GM12878 (cell line): Measurements from ENCODE around the gene CD69. TPM values are rescaled to one million over a fixed set of nuclear protein-coding genes. Genes with fewer than 3 reads are reported as not detected.

Experiments used
- BHLHE40 ChIP-seq, 2 experiments: fragments of 450-650 bp in 1 of 2; IDR thresholded peaks; 2 replicates each; pipeline ENCODE4 v1.6.1; 2011 to 2017; ENCODE audit warnings: low read depth in 2 of 2, borderline replicate concordance in 1 of 2, improper control_type of control experiment in 1 of 2, low read length in 1 of 2, mild to moderate bottlenecking in 1 of 2
- CEBPB ChIP-seq, 2 experiments: fragments of 150-350 bp in 1 of 2; IDR thresholded peaks; 2 replicates each; pipeline ENCODE4 v1.6.1; 2012 to 2014; ENCODE audit warnings: low read depth in 2 of 2, low read length in 2 of 2, borderline replicate concordance in 1 of 2, inconsistent platforms in 1 of 2
- CHD1 ChIP-seq: IDR thresholded peaks from 2 replicates; pipeline ENCODE4 v1.6.1; 2012; ENCODE audit warnings: low read depth, low read length, improper control_type of control experiment
- ESRRA ChIP-seq: IDR thresholded peaks from 2 replicates; pipeline ENCODE4 v1.6.1; 2012; ENCODE audit warnings: mild to moderate bottlenecking, low read length, improper control_type of control experiment
- FOXK2 ChIP-seq: fragments of 450-650 bp; IDR thresholded peaks from 2 replicates; pipeline ENCODE4 v1.6.1; 2017; ENCODE audit warnings: mild to moderate bottlenecking, moderate library complexity
- HDAC2 ChIP-seq: fragments of 200-600 bp; sonication (generic); IDR thresholded peaks from 2 replicates; pipeline ENCODE4 v1.6.1; 2017
- KAT2A ChIP-seq: conservative IDR thresholded peaks from 2 replicates; pipeline ENCODE4 v1.6.1; 2011; ENCODE audit warnings: low read depth, low read length; ENCODE audit not compliant: control insufficient read depth
- KLF5 ChIP-seq: fragments of 450-650 bp; IDR thresholded peaks from 2 replicates; pipeline ENCODE4 v1.6.1; 2014; ENCODE audit warnings: mild to moderate bottlenecking; ENCODE audit not compliant: partially characterized antibody
- MTA2 ChIP-seq: fragments of 450-650 bp; IDR thresholded peaks from 2 replicates; pipeline ENCODE4 v1.6.1; 2016; ENCODE audit warnings: low read depth, mild to moderate bottlenecking, moderate library complexity
- MTA3 ChIP-seq: IDR thresholded peaks from 2 replicates; pipeline ENCODE4 v1.6.1; 2012; ENCODE audit warnings: low read length, inconsistent platforms, borderline replicate concordance
- MYB ChIP-seq: fragments of 150-350 bp; IDR thresholded peaks from 2 replicates; pipeline ENCODE4 v1.6.1; 2014; ENCODE audit warnings: mild to moderate bottlenecking, low read depth, low read length, borderline replicate concordance
- NBN ChIP-seq: fragments of 450-650 bp; IDR thresholded peaks from 2 replicates; pipeline ENCODE4 v1.6.1; 2016
- NFYA ChIP-seq: IDR thresholded peaks from 2 replicates; pipeline ENCODE4 v1.6.1; 2011; ENCODE audit warnings: low read depth, mild to moderate bottlenecking, low read length, improper control_type of control experiment, borderline replicate concordance
- NR2C1 ChIP-seq: fragments of 450-650 bp; IDR thresholded peaks from 2 replicates; pipeline ENCODE4 v1.6.1; 2017; ENCODE audit warnings: antibody characterized with exemption, mild to moderate bottlenecking, moderate library complexity
- PAX5 ChIP-seq: IDR thresholded peaks from 2 replicates; pipeline ENCODE4 v1.6.1; 2011; ENCODE audit warnings: low read depth, low read length, borderline replicate concordance
- RAD51 ChIP-seq: fragments of 450-650 bp; IDR thresholded peaks from 2 replicates; pipeline ENCODE4 v1.6.1; 2016; ENCODE audit warnings: moderate library complexity, mild to moderate bottlenecking, inconsistent platforms
- RB1 ChIP-seq: fragments of 450-650 bp; formaldehyde crosslinking; IDR thresholded peaks from 2 replicates; pipeline ENCODE4 v1.6.1; 2017; ENCODE audit warnings: mild to moderate bottlenecking, borderline replicate concordance
- RCOR1 ChIP-seq: conservative IDR thresholded peaks from 2 replicates; pipeline ENCODE4 v1.6.1; 2012; ENCODE audit warnings: low read depth, low read length, improper control_type of control experiment
- RUNX3 ChIP-seq: IDR thresholded peaks from 2 replicates; pipeline ENCODE4 v1.6.1; 2012; ENCODE audit warnings: low read length, inconsistent platforms
- SIX5 ChIP-seq: IDR thresholded peaks from 2 replicates; pipeline ENCODE4 v1.6.1; 2011; ENCODE audit warnings: mild to moderate bottlenecking, low read depth, low read length, moderate library complexity; ENCODE audit not compliant: severe bottlenecking
- SUPT20H ChIP-seq: IDR thresholded peaks from 2 replicates; pipeline ENCODE4 v1.6.1; 2011; ENCODE audit warnings: low read depth, mild to moderate bottlenecking, low read length, moderate library complexity, borderline replicate concordance; ENCODE audit not compliant: control insufficient read depth
- SUZ12 ChIP-seq: fragments of 200-600 bp; sonication (generic); IDR thresholded peaks from one replicate; pipeline ENCODE4 v1.6.1; 2018; ENCODE audit warnings: antibody characterized with exemption, mild to moderate bottlenecking; ENCODE audit not compliant: unreplicated experiment
- TAF1 ChIP-seq: IDR thresholded peaks from 2 replicates; pipeline ENCODE4 v1.6.1; 2011; ENCODE audit warnings: mild to moderate bottlenecking, low read depth, low read length, borderline replicate concordance
- TBL1XR1 ChIP-seq: IDR thresholded peaks from 2 replicates; pipeline ENCODE4 v1.6.1; 2012; ENCODE audit warnings: low read depth, low read length, improper control_type of control experiment
- ZBED1 ChIP-seq: IDR thresholded peaks from 2 replicates; pipeline ENCODE4 v1.6.1; 2016; ENCODE audit warnings: borderline replicate concordance
- ZNF217 ChIP-seq: fragments of 450-650 bp; IDR thresholded peaks from 2 replicates; pipeline ENCODE4 v1.6.1; 2017; ENCODE audit warnings: antibody characterized with exemption, mild to moderate bottlenecking
- ZNF274 ChIP-seq: IDR thresholded peaks from one replicate; pipeline ENCODE4 v1.8.0; 2011; ENCODE audit not compliant: insufficient read length, insufficient read depth
- polyA plus RNA-seq, 11 experiments: library from polyadenylated mRNA; depleted of rRNA in 4 of 11; unstranded in 6 of 11; stranded (reverse) in 5 of 11; fragments of >200 nt; fragmentation: Nextera tagmentation in 4 of 11; fragmentation: Illumina TruSeq in 1 of 11; extraction: Ambion mirVana in 4 of 11; extraction: Trizol in 1 of 11; gene quantifications; 1 replicate in 1 of 11; 2 replicates in 10 of 11; pipeline versions ENCODE4 v1.2.1 to v1.2.3, GENCODE V29; 2011 to 2016; ENCODE audit warnings: inconsistent platforms in 2 of 11, missing spikeins in 2 of 11, low read depth in 1 of 11
- total RNA-seq, 4 experiments: library from RNA; depleted of rRNA in 3 of 4; stranded (reverse); fragments of >200 nt in 3 of 4; fragmentation: Illumina TruSeq in 1 of 4; extraction: Trizol in 1 of 4; gene quantifications; 2 replicates each; pipeline versions ENCODE4 v1.2.1 to v1.2.3, GENCODE V29; 2013 to 2021
- TF ChIP-seq, protein P1 (sequence below): fragments of 450-650 bp; IDR thresholded peaks from 2 replicates; pipeline ENCODE4 v1.6.1; 2018; ENCODE audit warnings: borderline replicate concordance, mild to moderate bottlenecking; ENCODE audit not compliant: partially characterized antibody
- TF ChIP-seq, protein P2 (sequence below): IDR thresholded peaks from 2 replicates; pipeline ENCODE4 v1.6.1; 2012; ENCODE audit warnings: mild to moderate bottlenecking, low read depth, low read length

The CD69 gene
- total and polyA plus RNA-seq, 10 of the 15 experiments (the other 5 are each of a cell fraction or from before 2014, with no cell fraction given): 7.3 to 156 (median 15.0) TPM

- TF ChIP-seq, protein P1, sequence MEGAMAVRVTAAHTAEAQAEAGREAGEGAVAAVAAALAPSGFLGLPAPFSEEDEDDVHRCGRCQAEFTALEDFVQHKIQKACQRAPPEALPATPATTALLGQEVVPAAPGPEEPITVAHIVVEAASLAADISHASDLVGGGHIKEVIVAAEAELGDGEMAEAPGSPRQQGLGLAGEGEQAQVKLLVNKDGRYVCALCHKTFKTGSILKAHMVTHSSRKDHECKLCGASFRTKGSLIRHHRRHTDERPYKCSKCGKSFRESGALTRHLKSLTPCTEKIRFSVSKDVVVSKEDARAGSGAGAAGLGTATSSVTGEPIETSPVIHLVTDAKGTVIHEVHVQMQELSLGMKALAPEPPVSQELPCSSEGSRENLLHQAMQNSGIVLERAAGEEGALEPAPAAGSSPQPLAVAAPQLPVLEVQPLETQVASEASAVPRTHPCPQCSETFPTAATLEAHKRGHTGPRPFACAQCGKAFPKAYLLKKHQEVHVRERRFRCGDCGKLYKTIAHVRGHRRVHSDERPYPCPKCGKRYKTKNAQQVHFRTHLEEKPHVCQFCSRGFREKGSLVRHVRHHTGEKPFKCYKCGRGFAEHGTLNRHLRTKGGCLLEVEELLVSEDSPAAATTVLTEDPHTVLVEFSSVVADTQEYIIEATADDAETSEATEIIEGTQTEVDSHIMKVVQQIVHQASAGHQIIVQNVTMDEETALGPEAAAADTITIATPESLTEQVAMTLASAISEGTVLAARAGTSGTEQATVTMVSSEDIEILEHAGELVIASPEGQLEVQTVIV: no peak
- TF ChIP-seq NFYA (no peak), ZBED1 (peak; percentile 89), HDAC2 (no peak), BHLHE40 (IDR thresholded peaks at IDR 0.05; ENCODE audit: borderline replicate concordance in 1 of 2, low read depth in 2 of 2, low read length in 1 of 2) (peak; percentile 88 to 92), RB1 (no peak), MTA2 (peak; percentile 97), SIX5 (no peak), FOXK2 (no peak), RUNX3 (peak; percentile 100), CEBPB (IDR thresholded peaks at IDR 0.05; ENCODE audit: borderline replicate concordance in 1 of 2, low read depth in 2 of 2, low read length in 2 of 2) (peak in 1 of 2 experiments; percentile 99; a peak in 2 of 4 replicates), RCOR1 (0 out of 2 replicates have a peak, but pooled peaks have one; percentile 47), KAT2A (no peak), ZNF217 (peak; percentile 89), KLF5 (peak; percentile 91), SUZ12 (no peak), NBN (0 out of 2 replicates have a peak, but pooled peaks have one; percentile 20), PAX5 (peak; percentile 97), ESRRA (no peak), NR2C1 (no peak), TAF1 (no peak), RAD51 (no peak), CHD1 (no peak), MTA3 (peak; percentile 99; the same call in 1 of the 2 replicates), TBL1XR1 (peak; percentile 91), SUPT20H (no peak), ZNF274 (no peak), MYB (peak; percentile 65; the same call in 1 of the 2 replicates)
- TF ChIP-seq, protein P2, sequence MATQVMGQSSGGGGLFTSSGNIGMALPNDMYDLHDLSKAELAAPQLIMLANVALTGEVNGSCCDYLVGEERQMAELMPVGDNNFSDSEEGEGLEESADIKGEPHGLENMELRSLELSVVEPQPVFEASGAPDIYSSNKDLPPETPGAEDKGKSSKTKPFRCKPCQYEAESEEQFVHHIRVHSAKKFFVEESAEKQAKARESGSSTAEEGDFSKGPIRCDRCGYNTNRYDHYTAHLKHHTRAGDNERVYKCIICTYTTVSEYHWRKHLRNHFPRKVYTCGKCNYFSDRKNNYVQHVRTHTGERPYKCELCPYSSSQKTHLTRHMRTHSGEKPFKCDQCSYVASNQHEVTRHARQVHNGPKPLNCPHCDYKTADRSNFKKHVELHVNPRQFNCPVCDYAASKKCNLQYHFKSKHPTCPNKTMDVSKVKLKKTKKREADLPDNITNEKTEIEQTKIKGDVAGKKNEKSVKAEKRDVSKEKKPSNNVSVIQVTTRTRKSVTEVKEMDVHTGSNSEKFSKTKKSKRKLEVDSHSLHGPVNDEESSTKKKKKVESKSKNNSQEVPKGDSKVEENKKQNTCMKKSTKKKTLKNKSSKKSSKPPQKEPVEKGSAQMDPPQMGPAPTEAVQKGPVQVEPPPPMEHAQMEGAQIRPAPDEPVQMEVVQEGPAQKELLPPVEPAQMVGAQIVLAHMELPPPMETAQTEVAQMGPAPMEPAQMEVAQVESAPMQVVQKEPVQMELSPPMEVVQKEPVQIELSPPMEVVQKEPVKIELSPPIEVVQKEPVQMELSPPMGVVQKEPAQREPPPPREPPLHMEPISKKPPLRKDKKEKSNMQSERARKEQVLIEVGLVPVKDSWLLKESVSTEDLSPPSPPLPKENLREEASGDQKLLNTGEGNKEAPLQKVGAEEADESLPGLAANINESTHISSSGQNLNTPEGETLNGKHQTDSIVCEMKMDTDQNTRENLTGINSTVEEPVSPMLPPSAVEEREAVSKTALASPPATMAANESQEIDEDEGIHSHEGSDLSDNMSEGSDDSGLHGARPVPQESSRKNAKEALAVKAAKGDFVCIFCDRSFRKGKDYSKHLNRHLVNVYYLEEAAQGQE: peak; percentile 31; the same call in 1 of the 2 replicates
Observed at GRCh38 chr12:9741726-9742125, 19.0 kb downstream of the CD69 start (continued).
